ENCODE data around the gene MCOLN1.

- TF ChIP-seq CTCF (IDR thresholded peaks at IDR 0.05; ENCODE audit: extremely low read depth in 1 of 2, insufficient read depth in 1 of 2, low read depth in 1 of 2, low read length in 2 of 2) (no peak), EZH2 (IDR thresholded peaks at IDR 0.05; ENCODE audit: borderline replicate concordance, low read depth, low read length, severe bottlenecking) (no peak), POLR2A (IDR thresholded peaks at IDR 0.05; ENCODE audit: low read depth, low read length) (no peak), POLR2AphosphoS5 (IDR thresholded peaks at IDR 0.05; ENCODE audit: insufficient read depth, low read depth, low read length) (no peak), MAX (IDR thresholded peaks at IDR 0.05; ENCODE audit: insufficient read depth, insufficient read length) (no peak), MYC (IDR thresholded peaks at IDR 0.05; ENCODE audit: low read depth, low read length) (no peak), FOS (IDR thresholded peaks at IDR 0.05; ENCODE audit: borderline replicate concordance, insufficient read depth, low read length) (no peak), GATA2 (IDR thresholded peaks at IDR 0.05; ENCODE audit: insufficient read depth, insufficient read length, low read depth, low read length) (no peak), JUN (IDR thresholded peaks at IDR 0.05; ENCODE audit: borderline replicate concordance, insufficient read depth, insufficient read length, low read depth) (no peak)
These were observed 13.7 kb downstream of the MCOLN1 start for GRCh38 chr19:7535998-7536695.
